ACC112 (cell line): ENCODE results near the gene GTPBP1.

Experiments
- H2AFZ ChIP-seq: fragments of 200-600 bp; sonication (generic); one replicate; pipeline ENCODE4 v1.6.0; 2017; ENCODE audit warnings: antibody characterized with exemption, low read length; ENCODE audit not compliant: unreplicated experiment
- H3K27ac ChIP-seq: fragments of 200-600 bp; sonication (generic); 2 replicates; pipeline ENCODE4 v1.5.1; 2014; ENCODE audit warnings: low read depth, mild to moderate bottlenecking, antibody characterized with exemption, low read length, moderate library complexity
- H3K27me3 ChIP-seq: fragments of 200-600 bp; sonication (generic); 2 replicates; pipeline ENCODE4 v1.6.1; 2014; ENCODE audit warnings: mild to moderate bottlenecking, antibody characterized with exemption, low read length, moderate library complexity, mixed read lengths; ENCODE audit not compliant: insufficient read depth
- H3K36me3 ChIP-seq: fragments of 200-600 bp; sonication (generic); 2 replicates; pipeline ENCODE4 v1.6.1; 2016; ENCODE audit warnings: mild to moderate bottlenecking, antibody characterized with exemption, low read length, moderate library complexity, mixed read lengths; ENCODE audit not compliant: insufficient read depth
- H3K4me1 ChIP-seq: fragments of 200-600 bp; sonication (generic); one replicate; pipeline ENCODE4 v1.6.1; 2016; ENCODE audit warnings: low read length, mixed read lengths; ENCODE audit not compliant: insufficient read depth, unreplicated experiment, control insufficient read depth
- H3K4me3 ChIP-seq: fragments of 200-600 bp; sonication (generic); 2 replicates; pipeline ENCODE4 v1.5.1; 2014; ENCODE audit warnings: mild to moderate bottlenecking, low read depth, low read length
- H3K79me2 ChIP-seq: fragments of 200-600 bp; sonication (generic); one replicate; pipeline ENCODE4 v1.6.0; 2016; ENCODE audit warnings: low read length; ENCODE audit not compliant: control insufficient read depth, unreplicated experiment, insufficient read depth

Gene GTPBP1

DNA sequence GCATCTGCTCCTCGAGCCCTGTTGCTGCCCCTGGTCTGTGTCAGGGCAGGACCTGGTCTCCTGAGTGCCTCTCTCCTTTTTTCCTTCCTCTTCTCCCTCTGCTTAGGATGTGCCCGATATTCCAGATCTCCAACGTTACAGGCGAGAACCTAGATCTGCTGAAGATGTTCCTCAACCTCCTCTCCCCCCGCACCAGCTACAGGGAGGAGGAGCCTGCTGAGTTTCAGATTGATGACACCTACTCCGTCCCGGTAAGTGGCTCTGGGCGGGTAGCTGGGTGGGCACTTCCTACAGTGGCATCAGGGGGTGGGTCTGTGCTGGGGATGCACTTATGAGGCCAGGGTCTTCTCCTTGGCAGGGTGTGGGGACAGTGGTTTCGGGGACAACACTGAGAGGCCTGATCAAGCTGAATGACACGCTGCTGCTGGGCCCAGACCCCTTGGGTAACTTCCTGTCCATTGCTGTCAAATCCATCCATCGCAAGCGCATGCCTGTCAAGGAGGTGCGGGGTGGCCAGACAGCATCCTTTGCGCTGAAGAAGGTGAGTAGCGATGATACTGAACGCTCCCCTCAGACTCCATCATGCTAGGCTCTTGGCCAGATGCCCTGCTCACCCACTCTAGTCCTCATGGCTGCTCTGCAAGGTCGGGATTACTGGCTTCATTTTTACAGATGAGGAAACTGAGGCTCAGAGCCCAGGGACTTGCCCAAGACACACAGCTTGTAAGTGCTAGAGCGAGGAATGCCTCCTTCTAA lies 20.3 kb downstream of the GTPBP1 start:
- H3K36me3 ChIP-seq = peaks cover 6% of the 10 kb centered on the region; the same call in 1 of the 2 replicates
- H3K4me3 ChIP-seq = no peak overlapping the region
- no peaks in the 10 kb centered on the region for H3K4me1 ChIP-seq
- H2AFZ ChIP-seq = no peak overlapping the region
- H3K27me3 ChIP-seq = no peaks in the 10 kb centered on the region
- H3K27ac ChIP-seq = no peak overlapping the region
- peaks cover 4% of the 10 kb centered on the region for H3K79me2 ChIP-seq

DNA sequence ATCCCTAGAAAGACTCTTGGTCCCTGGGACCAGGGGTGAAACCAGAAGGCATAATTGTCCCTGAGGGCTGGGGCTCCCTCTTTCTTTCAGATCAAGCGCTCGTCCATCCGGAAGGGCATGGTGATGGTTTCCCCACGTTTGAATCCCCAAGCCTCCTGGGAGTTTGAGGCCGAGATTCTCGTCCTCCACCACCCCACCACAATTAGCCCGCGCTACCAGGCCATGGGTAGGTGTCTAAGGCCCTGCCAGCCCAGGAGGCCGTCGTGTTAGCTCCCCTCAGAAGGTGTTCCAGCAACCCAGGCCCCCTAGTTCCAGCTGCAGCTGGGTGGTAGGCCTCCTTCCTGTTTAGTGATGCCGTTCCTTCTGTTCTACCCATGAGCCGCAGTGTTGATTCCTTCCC lies 21.4 kb downstream of the GTPBP1 start:
- Histone ChIP-seq H3K4me1 (no peaks in the 10 kb centered on the region), H3K36me3 (peaks cover 4% of the 10 kb centered on the region; the same call in 1 of the 2 replicates), H3K27me3 (no peaks in the 10 kb centered on the region), H2AFZ (no peak overlapping the region), H3K4me3 (no peak overlapping the region), H3K27ac (no peak overlapping the region), H3K79me2 (peaks cover 4% of the 10 kb centered on the region)

DNA sequence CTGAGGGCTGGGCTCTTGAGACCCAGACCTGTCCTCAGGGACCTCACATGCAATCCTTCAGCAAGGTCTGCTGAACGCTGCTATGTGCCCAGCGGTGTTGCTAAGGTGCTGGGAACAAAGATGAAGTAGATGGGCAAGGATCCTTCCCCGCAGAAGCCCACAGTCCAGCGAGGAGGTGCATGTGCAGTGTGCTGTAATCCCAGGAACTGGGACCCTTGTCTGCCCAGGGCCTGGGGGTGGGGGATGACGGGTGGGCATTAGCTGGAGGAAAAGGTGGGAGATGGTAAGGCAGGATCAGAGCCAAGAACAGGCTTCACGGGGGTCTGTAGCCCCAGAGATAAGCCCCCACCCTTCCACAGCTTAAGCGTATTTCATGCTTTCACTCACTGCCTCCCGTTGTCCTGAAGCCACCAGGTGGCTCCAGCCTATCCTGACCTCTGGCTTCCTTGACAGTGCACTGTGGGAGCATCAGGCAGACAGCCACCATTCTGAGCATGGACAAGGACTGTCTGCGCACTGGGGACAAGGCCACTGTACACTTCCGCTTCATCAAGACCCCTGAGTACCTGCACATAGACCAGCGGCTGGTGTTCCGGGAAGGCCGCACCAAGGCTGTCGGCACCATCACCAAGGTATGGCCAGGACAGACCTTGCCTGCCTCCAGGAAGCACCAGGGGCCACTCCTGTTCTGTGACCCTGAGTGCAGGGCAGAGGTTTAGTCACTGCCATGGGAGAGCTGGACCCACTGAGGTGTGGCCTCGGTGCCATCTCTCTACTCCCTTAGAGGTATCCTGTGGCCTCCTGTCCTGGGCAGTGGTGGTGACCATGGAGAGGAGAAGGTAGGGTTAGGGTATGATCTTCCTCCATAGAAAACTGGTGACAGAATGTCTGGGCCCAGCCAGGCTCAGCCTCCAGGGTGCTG lies 22.0 kb downstream of the GTPBP1 start:
- no peaks in the 10 kb centered on the region for H3K27me3 ChIP-seq
- peaks cover 4% of the 10 kb centered on the region; the same call in 1 of the 2 replicates for H3K36me3 ChIP-seq
- H3K4me1 ChIP-seq = no peaks in the 10 kb centered on the region
- no peaks in the 10 kb centered on the region for H3K79me2 ChIP-seq
- no peak overlapping the region for H3K4me3 ChIP-seq
- no peak overlapping the region for H3K27ac ChIP-seq
- no peak overlapping the region for H2AFZ ChIP-seq

DNA sequence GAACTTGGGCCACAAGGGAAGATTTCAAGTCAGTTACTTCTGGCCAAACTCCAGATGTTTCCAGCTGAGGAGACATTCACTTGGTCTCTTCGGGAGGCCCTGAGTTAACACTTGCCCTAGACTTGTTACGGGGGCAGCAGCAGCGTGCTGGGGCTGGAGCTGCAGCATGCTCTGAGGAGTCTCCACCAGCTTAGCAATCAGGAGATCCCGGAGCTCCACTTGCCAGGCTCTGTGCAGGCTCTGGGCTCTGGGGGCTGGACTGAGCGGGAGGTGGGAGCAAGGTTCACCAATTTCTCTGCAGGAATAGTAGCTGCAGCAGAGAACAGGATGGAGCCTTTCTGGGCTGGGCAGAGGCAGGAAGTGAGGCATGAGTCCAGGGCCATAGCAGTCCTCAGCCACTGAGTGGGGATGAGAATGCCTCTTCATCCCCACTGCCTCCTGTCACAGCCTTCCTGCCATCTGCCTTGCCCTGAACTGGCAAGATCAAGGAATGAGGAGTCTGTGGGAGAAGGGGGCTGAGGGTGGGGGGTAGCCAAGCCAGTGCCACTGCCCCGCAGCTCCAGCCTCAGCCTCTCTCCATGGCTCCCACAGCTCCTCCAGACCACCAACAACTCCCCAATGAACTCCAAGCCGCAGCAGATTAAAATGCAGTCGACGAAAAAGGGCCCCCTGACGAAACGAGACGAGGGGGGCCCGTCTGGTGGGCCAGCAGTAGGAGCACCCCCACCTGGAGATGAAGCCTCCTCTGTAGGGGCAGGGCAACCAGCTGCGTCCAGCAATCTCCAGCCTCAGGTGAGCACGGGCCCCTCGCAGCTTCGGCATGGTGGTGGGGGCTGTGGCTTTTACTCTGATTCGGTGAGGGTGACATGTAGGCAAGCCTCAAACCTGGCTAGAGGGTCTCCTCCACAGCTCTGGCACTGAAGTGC lies 23.4 kb downstream of the GTPBP1 start:
- no peak overlapping the region for H3K27ac ChIP-seq
- no peaks in the 10 kb centered on the region for H3K27me3 ChIP-seq
- no peak overlapping the region for H2AFZ ChIP-seq
- no peaks in the 10 kb centered on the region for H3K79me2 ChIP-seq
- H3K36me3 ChIP-seq = peaks cover 4% of the 10 kb centered on the region; the same call in 1 of the 2 replicates
- no peak overlapping the region for H3K4me3 ChIP-seq
- H3K4me1 ChIP-seq = no peaks in the 10 kb centered on the region

DNA sequence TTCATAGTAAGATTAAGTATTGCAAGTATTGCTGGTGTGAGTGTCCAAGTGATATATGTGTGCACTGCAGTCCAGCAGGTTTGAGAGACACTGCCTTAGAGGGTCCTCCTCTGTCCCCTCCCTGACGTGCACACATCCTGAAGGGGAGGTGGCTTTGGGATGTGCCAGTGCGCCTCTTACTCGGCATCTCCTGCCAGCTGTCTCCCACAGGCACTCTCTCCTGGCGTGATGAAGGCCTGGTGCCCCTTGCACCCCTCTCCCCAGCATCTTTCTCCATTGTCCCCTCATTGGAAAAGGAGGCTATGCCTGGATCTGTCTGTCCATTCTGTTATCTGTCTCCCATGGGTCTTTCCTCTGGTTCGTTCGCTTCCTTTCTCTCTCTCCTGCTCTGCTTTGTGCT lies 24.2 kb downstream of the GTPBP1 start:
- Histone ChIP-seq H2AFZ (no peak overlapping the region), H3K27ac (no peak overlapping the region), H3K79me2 (no peaks in the 10 kb centered on the region), H3K36me3 (no peaks in the 10 kb centered on the region; the same call in 1 of the 2 replicates), H3K4me1 (no peaks in the 10 kb centered on the region), H3K4me3 (no peak overlapping the region), H3K27me3 (no peaks in the 10 kb centered on the region)

DNA sequence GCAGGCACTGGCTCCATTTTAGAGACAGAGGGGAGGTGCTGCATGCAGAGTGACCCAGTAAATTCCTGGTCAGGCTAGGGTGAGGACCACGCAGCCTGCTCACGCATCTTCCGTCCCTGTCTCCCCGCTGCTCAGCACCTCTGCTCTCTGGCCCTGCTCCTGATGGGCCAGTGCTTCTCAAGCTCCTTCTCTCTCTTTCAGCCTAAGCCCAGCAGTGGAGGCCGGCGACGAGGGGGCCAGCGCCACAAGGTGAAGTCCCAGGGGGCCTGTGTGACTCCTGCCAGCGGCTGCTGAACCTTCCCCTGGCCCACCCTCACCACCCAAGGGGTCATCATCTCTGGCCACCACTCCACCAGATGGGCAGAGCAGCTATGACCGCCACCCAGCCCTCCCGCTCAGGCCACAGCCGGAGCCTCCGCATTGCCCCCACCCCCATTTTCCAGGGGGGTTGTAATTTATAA lies 24.7 kb downstream of the GTPBP1 start:
- H2AFZ ChIP-seq = no peak overlapping the region
- H3K4me1 ChIP-seq = no peaks in the 10 kb centered on the region
- no peaks in the 10 kb centered on the region for H3K27me3 ChIP-seq
- H3K79me2 ChIP-seq = no peaks in the 10 kb centered on the region
- H3K27ac ChIP-seq = no peak overlapping the region
- H3K36me3 ChIP-seq = no peaks in the 10 kb centered on the region; the same call in 1 of the 2 replicates
- H3K4me3 ChIP-seq = no peak overlapping the region

GRCh38 chr22:38731703-38732161 lies 26.0 kb downstream of the GTPBP1 start:
- Histone ChIP-seq H3K36me3 (no peaks in the 10 kb centered on the region; the same call in 1 of the 2 replicates), H2AFZ (no peak overlapping the region), H3K4me1 (no peaks in the 10 kb centered on the region), H3K27ac (no peak overlapping the region), H3K79me2 (no peaks in the 10 kb centered on the region), H3K4me3 (no peak overlapping the region), H3K27me3 (no peaks in the 10 kb centered on the region)

DNA sequence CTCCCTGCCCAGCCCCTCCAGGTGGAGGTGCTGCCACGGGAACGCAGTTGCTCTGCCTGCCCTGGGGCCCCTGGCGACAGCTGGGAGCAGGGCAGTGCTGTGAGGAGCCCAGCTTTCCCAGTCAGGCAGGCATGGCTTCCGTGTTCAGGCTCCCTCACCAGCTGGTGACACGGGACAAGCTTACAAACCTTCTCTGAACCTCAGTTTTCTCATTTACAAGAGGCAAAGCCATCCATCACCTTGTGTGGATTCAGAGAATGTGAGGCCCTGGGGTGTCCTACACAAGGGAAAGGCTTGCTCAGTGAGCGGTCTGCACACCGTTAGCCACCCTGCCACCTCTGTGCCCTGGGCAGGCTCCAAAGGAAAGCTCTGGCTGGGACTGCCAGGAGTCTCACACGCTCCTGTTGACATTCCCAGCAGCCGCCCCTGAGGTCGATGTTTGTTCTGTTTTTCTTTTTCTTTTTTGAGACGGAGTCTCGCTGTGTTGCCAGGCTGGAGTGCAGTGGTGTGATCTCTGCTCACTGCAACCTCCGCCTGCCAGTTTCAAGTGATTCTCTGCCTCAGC lies 26.6 kb downstream of the GTPBP1 start:
- Histone ChIP-seq H3K27me3 (no peaks in the 10 kb centered on the region), H3K36me3 (no peaks in the 10 kb centered on the region; the same call in 1 of the 2 replicates), H3K4me3 (no peak overlapping the region), H2AFZ (no peak overlapping the region), H3K79me2 (no peaks in the 10 kb centered on the region), H3K27ac (no peak overlapping the region), H3K4me1 (no peaks in the 10 kb centered on the region)

DNA sequence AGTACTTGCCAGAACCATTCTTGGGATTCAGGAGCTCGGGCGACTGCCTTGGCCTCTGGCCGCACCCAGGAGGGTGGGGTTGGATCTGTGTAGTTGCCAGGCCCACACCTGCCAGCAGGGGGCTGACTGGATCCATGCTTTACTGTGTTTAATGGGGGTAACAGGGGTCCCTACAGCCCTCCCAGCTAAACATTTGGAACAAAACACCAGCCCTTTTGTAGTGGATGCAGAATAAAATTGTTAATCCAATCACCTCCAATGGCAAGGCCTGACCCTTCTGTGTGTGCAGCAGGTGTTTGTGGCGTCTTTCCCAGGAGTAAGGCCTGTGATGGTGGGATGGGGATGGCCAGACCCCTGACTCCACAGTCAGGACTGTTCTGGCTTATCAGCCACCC lies 27.6 kb downstream of the GTPBP1 start:
- H3K36me3 ChIP-seq = no peaks in the 10 kb centered on the region
- H3K4me1 ChIP-seq = no peaks in the 10 kb centered on the region

More for the DNA sequence above, 27.6 kb downstream of the GTPBP1 start:
- Histone ChIP-seq H2AFZ (no peak overlapping the region), H3K4me3 (no peak overlapping the region), H3K27me3 (no peaks in the 10 kb centered on the region), H3K79me2 (no peaks in the 10 kb centered on the region), H3K27ac (no peak overlapping the region)
